Stomach (tissue), 4 donors: ENCODE data around the gene SEL1L.

Experiments used
- POLR2A ChIP-seq, 4 donors: fragments of 450-650 bp; IDR thresholded peaks; one replicate each; pipeline ENCODE4 v1.6.1; 2016; ENCODE audit warnings: antibody characterized with exemption in 4 of 4, control low read depth in 2 of 4, mild to moderate bottlenecking in 1 of 4, moderate library complexity in 1 of 4
- POLR2AphosphoS5 ChIP-seq, 3 donors: sonication (generic); formaldehyde crosslinking; IDR thresholded peaks; one replicate each; pipeline ENCODE4 v1.6.1; 2016; ENCODE audit warnings: antibody characterized with exemption in 3 of 3
- TF ChIP-seq, protein P1 (sequence below), 7 experiments: fragments of 450-650 bp in 4 of 7; fragments of 200-600 bp in 3 of 7; sonication (generic) in 3 of 7; IDR thresholded peaks; one replicate each; pipeline ENCODE4 v1.5.1; 2016 to 2019; ENCODE audit warnings: antibody characterized with exemption in 7 of 7, control low read depth in 2 of 7, mild to moderate bottlenecking in 1 of 7

DNA sequence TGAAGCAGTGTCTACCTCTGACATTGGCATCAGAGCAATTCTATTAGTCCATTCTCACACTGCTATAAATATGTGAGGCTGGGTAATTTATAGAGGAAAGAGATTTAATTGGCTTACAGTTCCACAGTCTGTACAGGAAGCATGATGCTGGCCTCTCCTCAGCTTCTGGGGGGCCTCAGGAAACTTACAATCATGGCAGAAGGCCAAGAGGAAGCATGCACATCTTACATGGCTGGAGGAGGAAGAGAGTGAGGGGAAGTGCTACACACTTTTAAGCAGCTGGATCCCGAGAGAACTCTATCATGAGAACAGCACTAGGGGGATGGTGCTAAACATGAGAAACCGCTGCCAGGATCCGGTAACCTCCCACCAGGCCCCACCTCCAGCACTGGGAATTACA, 25.7 kb upstream of the SEL1L start:
- TF ChIP-seq, protein P1, sequence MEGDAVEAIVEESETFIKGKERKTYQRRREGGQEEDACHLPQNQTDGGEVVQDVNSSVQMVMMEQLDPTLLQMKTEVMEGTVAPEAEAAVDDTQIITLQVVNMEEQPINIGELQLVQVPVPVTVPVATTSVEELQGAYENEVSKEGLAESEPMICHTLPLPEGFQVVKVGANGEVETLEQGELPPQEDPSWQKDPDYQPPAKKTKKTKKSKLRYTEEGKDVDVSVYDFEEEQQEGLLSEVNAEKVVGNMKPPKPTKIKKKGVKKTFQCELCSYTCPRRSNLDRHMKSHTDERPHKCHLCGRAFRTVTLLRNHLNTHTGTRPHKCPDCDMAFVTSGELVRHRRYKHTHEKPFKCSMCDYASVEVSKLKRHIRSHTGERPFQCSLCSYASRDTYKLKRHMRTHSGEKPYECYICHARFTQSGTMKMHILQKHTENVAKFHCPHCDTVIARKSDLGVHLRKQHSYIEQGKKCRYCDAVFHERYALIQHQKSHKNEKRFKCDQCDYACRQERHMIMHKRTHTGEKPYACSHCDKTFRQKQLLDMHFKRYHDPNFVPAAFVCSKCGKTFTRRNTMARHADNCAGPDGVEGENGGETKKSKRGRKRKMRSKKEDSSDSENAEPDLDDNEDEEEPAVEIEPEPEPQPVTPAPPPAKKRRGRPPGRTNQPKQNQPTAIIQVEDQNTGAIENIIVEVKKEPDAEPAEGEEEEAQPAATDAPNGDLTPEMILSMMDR (IDR thresholded peaks at IDR 0.05): no peak
- TF ChIP-seq POLR2AphosphoS5 (IDR thresholded peaks at IDR 0.05) (no peak), POLR2A (IDR thresholded peaks at IDR 0.05) (no peak)
